Gastroesophageal sphincter (tissue), 3 donors: ENCODE results near the gene CHRNA7.

ENCODE experiments used
- CTCF ChIP-seq, 4 experiments: fragments of 200-600 bp in 2 of 4; fragments of 450-650 bp in 2 of 4; sonication (generic) in 1 of 4; IDR thresholded peaks; one replicate each; pipeline ENCODE4 v1.5.1; 2017 to 2019; ENCODE audit warnings: antibody characterized with exemption in 4 of 4, mild to moderate bottlenecking in 2 of 4, moderate library complexity in 2 of 4
- EP300 ChIP-seq: sonication (generic); formaldehyde crosslinking; IDR thresholded peaks from one replicate; pipeline ENCODE4 v1.6.1; 2017; ENCODE audit warnings: antibody characterized with exemption, mild to moderate bottlenecking
- POLR2A ChIP-seq, 2 donors: fragments of 450-650 bp; IDR thresholded peaks; one replicate each; pipeline ENCODE4 v1.6.1; 2017; ENCODE audit warnings: antibody characterized with exemption in 2 of 2, mild to moderate bottlenecking in 2 of 2, moderate library complexity in 1 of 2
- POLR2AphosphoS5 ChIP-seq: sonication (generic); formaldehyde crosslinking; IDR thresholded peaks from one replicate; pipeline ENCODE4 v1.6.1; 2017; ENCODE audit warnings: antibody characterized with exemption

GRCh38 chr15:32119286-32119685, 89.0 kb downstream of the CHRNA7 start:
- TF ChIP-seq CTCF (IDR thresholded peaks at IDR 0.05) (no peak), POLR2AphosphoS5 (no peak), POLR2A (IDR thresholded peaks at IDR 0.05) (no peak), EP300 (no peak)
